ENCODE results near the gene LYST. TPM values are rescaled to one million over a fixed set of nuclear protein-coding genes. Genes with fewer than 3 reads are reported as not detected.

The LYST gene
- total RNA-seq, 4 donors from 2014 or later: 22.8 to 46.7 (median 32.1) TPM

DNA sequence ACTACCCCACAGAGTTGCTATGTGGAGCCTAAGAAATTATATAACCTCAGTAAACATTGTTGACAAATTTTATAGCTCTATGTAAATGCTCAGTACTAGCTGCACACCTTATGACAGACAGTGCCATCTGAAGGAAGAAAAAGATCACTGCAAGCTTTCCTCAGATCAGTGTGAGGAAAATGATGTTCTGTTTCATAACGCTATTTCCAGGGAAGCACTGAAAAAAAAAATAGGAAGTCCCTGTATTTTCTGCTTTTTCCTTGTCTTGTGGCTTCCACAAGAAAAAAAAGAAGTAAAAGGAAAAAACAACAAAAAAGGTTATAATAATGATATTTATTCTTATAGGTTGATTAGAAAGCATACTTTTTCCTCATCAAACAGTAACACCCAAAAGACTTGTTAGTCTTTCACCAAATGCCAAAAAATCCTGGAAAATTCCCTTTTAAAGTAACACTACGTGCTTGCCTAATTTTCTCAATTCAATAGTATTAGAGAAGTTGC lies 23.2 kb downstream of the LYST start:
- Histone ChIP-seq H3K4me3 (no peak overlapping the region), H3K27me3 (no peaks in the 10 kb centered on the region), H3K27ac (no peak overlapping the region), H3K4me1 (peaks cover 0 to 27% (median 15%) of the 10 kb centered on the region in 4 donors), H3K36me3 (no peaks in the 10 kb centered on the region), H3K9me3 (no peaks in the 10 kb centered on the region)
- TF ChIP-seq, protein P1, sequence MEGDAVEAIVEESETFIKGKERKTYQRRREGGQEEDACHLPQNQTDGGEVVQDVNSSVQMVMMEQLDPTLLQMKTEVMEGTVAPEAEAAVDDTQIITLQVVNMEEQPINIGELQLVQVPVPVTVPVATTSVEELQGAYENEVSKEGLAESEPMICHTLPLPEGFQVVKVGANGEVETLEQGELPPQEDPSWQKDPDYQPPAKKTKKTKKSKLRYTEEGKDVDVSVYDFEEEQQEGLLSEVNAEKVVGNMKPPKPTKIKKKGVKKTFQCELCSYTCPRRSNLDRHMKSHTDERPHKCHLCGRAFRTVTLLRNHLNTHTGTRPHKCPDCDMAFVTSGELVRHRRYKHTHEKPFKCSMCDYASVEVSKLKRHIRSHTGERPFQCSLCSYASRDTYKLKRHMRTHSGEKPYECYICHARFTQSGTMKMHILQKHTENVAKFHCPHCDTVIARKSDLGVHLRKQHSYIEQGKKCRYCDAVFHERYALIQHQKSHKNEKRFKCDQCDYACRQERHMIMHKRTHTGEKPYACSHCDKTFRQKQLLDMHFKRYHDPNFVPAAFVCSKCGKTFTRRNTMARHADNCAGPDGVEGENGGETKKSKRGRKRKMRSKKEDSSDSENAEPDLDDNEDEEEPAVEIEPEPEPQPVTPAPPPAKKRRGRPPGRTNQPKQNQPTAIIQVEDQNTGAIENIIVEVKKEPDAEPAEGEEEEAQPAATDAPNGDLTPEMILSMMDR (IDR thresholded peaks at IDR 0.05): peak; percentile 47 to 64 (median 57)
- TF ChIP-seq POLR2AphosphoS5 (IDR thresholded peaks at IDR 0.05): no peak
- TF ChIP-seq EP300 (IDR thresholded peaks at IDR 0.05; ENCODE audit: low read depth): no peak
- WGBS, 2 donors (ENCODE audit: low coverage in 1 of 2): 22 to 31% methylated on average over 2 of the region's 2 CpGs
- DNase-seq: no peak
- in situ Hi-C loops (cut with MboI; ENCODE audit: low pct_ligation_motif_present in 1 of 4, low pct_unique_long_range_greater_than_20kb in 1 of 4, low sequenced_read_pairs in 3 of 4) (no loop called here), intact Hi-C loops (cut with DNase I; ENCODE audit: low total_unique reads) (no loop called here)

- no peak for TF ChIP-seq POLR2A (IDR thresholded peaks at IDR 0.05)
- TF ChIP-seq, protein P1 (IDR thresholded peaks at IDR 0.05): no peak
- TF ChIP-seq POLR2AphosphoS5 (IDR thresholded peaks at IDR 0.05): no peak
- TF ChIP-seq EP300 (IDR thresholded peaks at IDR 0.05; ENCODE audit: low read depth): no peak
- Histone ChIP-seq H3K27me3 (no peaks in the 10 kb centered on the region), H3K36me3 (no peaks in the 10 kb centered on the region), H3K4me3 (no peak overlapping the region), H3K27ac (no peak overlapping the region), H3K9me3 (no peaks in the 10 kb centered on the region), H3K4me1 (peaks cover 0 to 27% (median 15%) of the 10 kb centered on the region in 4 donors)
- WGBS, 2 donors (ENCODE audit: low coverage in 1 of 2): 63 to 83% methylated on average over 1 of the region's 1 CpG
- no peak for DNase-seq
- intact Hi-C loops (cut with DNase I; ENCODE audit: low total_unique reads) (no loop called here), in situ Hi-C loops (cut with MboI; ENCODE audit: low pct_ligation_motif_present in 1 of 4, low pct_unique_long_range_greater_than_20kb in 1 of 4, low sequenced_read_pairs in 3 of 4) (no loop called here)
Observed at GRCh38 chr1:235841938-235842545, 24.7 kb downstream of the LYST start.

- in situ Hi-C loops (cut with MboI; ENCODE audit: low pct_ligation_motif_present in 1 of 4, low pct_unique_long_range_greater_than_20kb in 1 of 4, low sequenced_read_pairs in 3 of 4) (no loop called here), intact Hi-C loops (cut with DNase I; ENCODE audit: low total_unique reads) (no loop called here)
- no peaks in the 10 kb centered on the region for H3K27me3 ChIP-seq
- TF ChIP-seq, protein P1 (IDR thresholded peaks at IDR 0.05): no peak
- TF ChIP-seq POLR2AphosphoS5 (IDR thresholded peaks at IDR 0.05): no peak
- TF ChIP-seq EP300 (IDR thresholded peaks at IDR 0.05; ENCODE audit: low read depth): no peak
- TF ChIP-seq POLR2A (IDR thresholded peaks at IDR 0.05): no peak
- no peak for DNase-seq
- no peaks in the 10 kb centered on the region for H3K36me3 ChIP-seq
- H3K9me3 ChIP-seq: no peaks in the 10 kb centered on the region
- no peak overlapping the region for H3K4me3 ChIP-seq
- peaks cover 0 to 22% (median 17%) of the 10 kb centered on the region in 4 donors for H3K4me1 ChIP-seq
- 60 to 63% methylated on average over 1 of the region's 1 CpG for WGBS, 2 donors (ENCODE audit: low coverage in 1 of 2)
- H3K27ac ChIP-seq: no peak overlapping the region
Observed at GRCh38 chr1:235838021-235838420, 28.7 kb downstream of the LYST start.

DNA sequence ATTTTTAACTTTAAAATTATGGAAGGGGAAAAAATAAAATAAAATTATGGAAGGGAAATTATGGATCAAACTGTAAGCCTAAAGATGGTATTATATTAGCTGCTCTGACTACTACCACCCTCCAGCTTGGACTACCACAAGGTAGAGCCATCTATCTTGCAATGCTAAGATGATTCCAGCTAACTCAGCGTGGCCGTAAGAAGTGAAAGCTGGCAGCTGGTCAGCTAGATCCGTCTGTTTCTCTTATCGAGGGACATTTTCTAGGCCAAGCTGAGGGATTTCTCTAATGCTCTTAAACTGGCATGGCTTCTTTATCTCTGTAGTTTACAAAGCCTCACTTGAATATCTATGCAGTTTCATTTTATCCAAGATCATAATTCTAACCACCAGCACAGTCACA lies 31.5 kb downstream of the LYST start:
- no peaks in the 10 kb centered on the region for H3K27me3 ChIP-seq
- WGBS, 2 donors (ENCODE audit: low coverage in 1 of 2): 14 to 28% methylated on average over 4 of the region's 4 CpGs
- peak overlapping the region in 3 of 4 donors; percentile 14 to 54 (median 33) for H3K27ac ChIP-seq
- H3K4me1 ChIP-seq: peaks cover 0 to 15% (median 13%) of the 10 kb centered on the region in 4 donors
- no peaks in the 10 kb centered on the region for H3K36me3 ChIP-seq
- DNase-seq: peak; percentile 25
- no peak for TF ChIP-seq POLR2AphosphoS5 (IDR thresholded peaks at IDR 0.05)
- TF ChIP-seq POLR2A (IDR thresholded peaks at IDR 0.05): no peak
- no peak for TF ChIP-seq EP300 (IDR thresholded peaks at IDR 0.05; ENCODE audit: low read depth)
- intact Hi-C loops (cut with DNase I; ENCODE audit: low total_unique reads) (loop anchor here (2.0 kb wide), 1 partner anchor 30 kb away; no protein-coding TSS in a partner anchor), in situ Hi-C loops (cut with MboI; ENCODE audit: low pct_ligation_motif_present in 1 of 4, low pct_unique_long_range_greater_than_20kb in 1 of 4, low sequenced_read_pairs in 3 of 4) (no loop called here)
- H3K9me3 ChIP-seq: no peaks in the 10 kb centered on the region
- H3K4me3 ChIP-seq: peak overlapping the region in 3 of 4 donors; percentile 9 to 22 (median 10)
